ENCODE measurements around the gene LGALS7.

The LGALS7 gene

GRCh38 chr19:38723990-38724854, 49.1 kb downstream of the LGALS7 start:
- Histone ChIP-seq H2AFZ (ENCODE audit: low read length) (no peak overlapping the region), H3K9ac (ENCODE audit: low read depth, low read length, poor library complexity, severe bottlenecking) (no peak overlapping the region), H3K79me2 (ENCODE audit: insufficient read depth, low read length) (no peaks in the 10 kb centered on the region), H3K4me1 (ENCODE audit: insufficient read depth, low read length, poor library complexity, severe bottlenecking) (no peaks in the 10 kb centered on the region), H3K4me2 (ENCODE audit: low read depth, low read length, poor library complexity, severe bottlenecking) (no peak overlapping the region), H3K36me3 (ENCODE audit: insufficient read depth, low read length) (peaks cover 97% of the 10 kb centered on the region; the same call in 1 of the 2 replicates), H3K9me2 (replicated peaks; ENCODE audit: low read depth, low read length) (no peaks in the 10 kb centered on the region), H3K9me3 (ENCODE audit: insufficient read depth, low read depth, low read length) (no peaks in the 10 kb centered on the region), H4K20me1 (ENCODE audit: insufficient read depth, low read length, poor library complexity, severe bottlenecking) (no peaks in the 10 kb centered on the region), H3K4me3 (ENCODE audit: low read length, poor library complexity, severe bottlenecking) (no peak overlapping the region), H3F3A (ENCODE audit: low read depth) (no peaks in the 10 kb centered on the region), H3K27me3 (ENCODE audit: insufficient read depth, low read length, poor library complexity, severe bottlenecking) (no peaks in the 10 kb centered on the region)
- TF ChIP-seq EZH2phosphoT487 (IDR thresholded peaks at IDR 0.05; ENCODE audit: borderline replicate concordance) (no peak), CTCF (conservative IDR thresholded peaks at IDR 0.05; ENCODE audit: low read length) (no peak)

GRCh38 chr19:38723606-38723965, 49.7 kb downstream of the LGALS7 start:
- TF ChIP-seq CTCF (conservative IDR thresholded peaks at IDR 0.05; ENCODE audit: low read length): no peak
- TF ChIP-seq EZH2phosphoT487 (IDR thresholded peaks at IDR 0.05; ENCODE audit: borderline replicate concordance): no peak
- H3K4me2 ChIP-seq (ENCODE audit: low read depth, low read length, poor library complexity, severe bottlenecking): no peak overlapping the region
- H3K36me3 ChIP-seq (ENCODE audit: insufficient read depth, low read length): peaks cover 97% of the 10 kb centered on the region; the same call in 1 of the 2 replicates
- no peaks in the 10 kb centered on the region for H3K9me2 ChIP-seq (replicated peaks; ENCODE audit: low read depth, low read length)
- H3K4me3 ChIP-seq (ENCODE audit: low read length, poor library complexity, severe bottlenecking): no peak overlapping the region
- H3K27me3 ChIP-seq (ENCODE audit: insufficient read depth, low read length, poor library complexity, severe bottlenecking): no peaks in the 10 kb centered on the region
- no peaks in the 10 kb centered on the region for H3K9me3 ChIP-seq (ENCODE audit: insufficient read depth, low read depth, low read length)
- H4K20me1 ChIP-seq (ENCODE audit: insufficient read depth, low read length, poor library complexity, severe bottlenecking): no peaks in the 10 kb centered on the region
- H3K9ac ChIP-seq (ENCODE audit: low read depth, low read length, poor library complexity, severe bottlenecking): no peak overlapping the region
- H3K79me2 ChIP-seq (ENCODE audit: insufficient read depth, low read length): no peaks in the 10 kb centered on the region
- no peaks in the 10 kb centered on the region for H3K4me1 ChIP-seq (ENCODE audit: insufficient read depth, low read length, poor library complexity, severe bottlenecking)
- no peaks in the 10 kb centered on the region for H3F3A ChIP-seq (ENCODE audit: low read depth)
- H2AFZ ChIP-seq (ENCODE audit: low read length): no peak overlapping the region

- Histone ChIP-seq H3K36me3 (ENCODE audit: insufficient read depth, low read length) (peaks cover 96% of the 10 kb centered on the region; the same call in 1 of the 2 replicates), H3K79me2 (ENCODE audit: insufficient read depth, low read length) (no peaks in the 10 kb centered on the region), H3K4me1 (ENCODE audit: insufficient read depth, low read length, poor library complexity, severe bottlenecking) (no peaks in the 10 kb centered on the region), H3K9me2 (replicated peaks; ENCODE audit: low read depth, low read length) (no peaks in the 10 kb centered on the region), H3K4me3 (ENCODE audit: low read length, poor library complexity, severe bottlenecking) (no peak overlapping the region), H3K27me3 (ENCODE audit: insufficient read depth, low read length, poor library complexity, severe bottlenecking) (no peaks in the 10 kb centered on the region), H3K9ac (ENCODE audit: low read depth, low read length, poor library complexity, severe bottlenecking) (no peak overlapping the region), H2AFZ (ENCODE audit: low read length) (no peak overlapping the region), H4K20me1 (ENCODE audit: insufficient read depth, low read length, poor library complexity, severe bottlenecking) (no peaks in the 10 kb centered on the region), H3F3A (ENCODE audit: low read depth) (no peaks in the 10 kb centered on the region), H3K4me2 (ENCODE audit: low read depth, low read length, poor library complexity, severe bottlenecking) (no peak overlapping the region), H3K9me3 (ENCODE audit: insufficient read depth, low read depth, low read length) (no peaks in the 10 kb centered on the region)
- TF ChIP-seq CTCF (conservative IDR thresholded peaks at IDR 0.05; ENCODE audit: low read length) (no peak), EZH2phosphoT487 (IDR thresholded peaks at IDR 0.05; ENCODE audit: borderline replicate concordance) (no peak)
Measured at GRCh38 chr19:38722947-38723605, 50.2 kb downstream of the LGALS7 start.

All from Loucy (cell line).